ENCODE results near the gene ART5.
"Not testable (repeated sequence)": the region's sequence is repeated elsewhere in the genome, so short reads cannot be mapped to it uniquely, and the experiment has no call there.

The ART5 gene

DNA sequence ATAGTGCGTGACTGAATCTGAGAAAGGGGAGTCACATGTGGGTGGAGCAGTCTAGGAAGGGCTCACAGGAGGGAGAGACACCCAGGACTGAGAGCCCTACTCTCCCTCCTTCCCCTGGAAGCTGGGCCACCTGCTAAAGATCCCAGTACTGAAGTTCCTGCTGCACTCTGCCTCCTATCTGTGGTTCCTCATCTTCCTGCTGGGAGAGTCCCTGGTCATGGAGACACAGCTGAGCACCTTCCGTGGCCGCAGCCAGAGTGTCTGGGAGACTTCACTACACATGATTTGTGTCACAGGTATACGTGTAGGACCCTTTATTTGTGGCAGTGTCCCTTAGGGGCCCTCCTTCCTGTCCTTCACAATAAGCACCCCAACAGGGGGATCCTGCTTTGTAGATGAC, 19.3 kb downstream of the ART5 start:
- Mint-ChIP-seq H3K27ac (no peak overlapping the region), H3K9me3 (no peaks in the 10 kb centered on the region), H3K27me3 (peaks cover 14% of the 10 kb centered on the region), H3K4me1 (ENCODE audit: low read depth) (peaks cover 21% of the 10 kb centered on the region), H3K36me3 (ENCODE audit: low read depth) (no peaks in the 10 kb centered on the region), H3K4me3 (no peak overlapping the region)
- intact Hi-C loops (cut with micrococcal nuclease), result no loop called here

- Mint-ChIP-seq H3K9me3 (no peaks in the 10 kb centered on the region), H3K4me3 (no peak overlapping the region), H3K4me1 (ENCODE audit: low read depth) (peaks cover 34% of the 10 kb centered on the region), H3K36me3 (ENCODE audit: low read depth) (no peaks in the 10 kb centered on the region), H3K27ac (no peak overlapping the region), H3K27me3 (peaks cover 20% of the 10 kb centered on the region)
- intact Hi-C loops (cut with micrococcal nuclease), result no loop called here
Measured at GRCh38 chr11:3617990-3618389, 23.8 kb downstream of the ART5 start.

DNA sequence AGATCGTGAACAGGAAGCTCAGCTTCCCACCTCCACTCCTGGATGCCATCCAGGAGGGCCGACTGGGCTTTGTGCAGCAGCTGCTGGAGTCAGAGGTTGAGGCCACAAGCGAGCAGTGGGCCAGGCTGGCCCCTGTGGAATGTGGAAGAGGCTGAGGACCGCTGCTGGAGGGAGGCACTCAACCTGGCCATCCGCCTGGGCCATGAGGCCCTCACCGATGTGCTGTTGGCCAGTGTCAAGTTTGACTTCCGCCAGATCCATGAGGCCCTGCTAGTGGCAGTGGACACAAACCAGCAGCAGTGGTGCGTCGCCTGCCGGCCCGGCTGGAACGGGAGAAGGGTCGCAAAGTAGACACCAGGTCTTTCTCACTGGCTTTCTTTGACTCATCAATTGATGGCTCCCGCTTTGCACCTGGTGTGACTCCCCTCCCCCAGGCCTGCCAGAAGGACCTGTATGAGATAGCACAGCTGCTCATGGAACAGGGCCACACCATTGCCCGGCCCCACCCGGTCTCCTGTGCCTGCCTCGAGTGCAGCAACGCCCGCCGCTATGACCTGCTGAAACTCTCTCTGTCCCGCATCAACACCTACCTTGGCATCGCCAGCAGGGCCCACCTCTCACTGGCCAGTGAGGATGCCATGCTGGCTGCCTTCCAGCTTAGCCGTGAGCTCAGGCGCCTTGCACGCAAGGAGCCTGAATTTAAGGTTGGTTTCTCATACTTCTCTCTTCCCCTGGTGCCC, 24.9 kb downstream of the ART5 start:
- no peaks in the 10 kb centered on the region for H3K36me3 Mint-ChIP-seq (ENCODE audit: low read depth)
- H3K9me3 Mint-ChIP-seq, result no peaks in the 10 kb centered on the region
- H3K27me3 Mint-ChIP-seq, result peaks cover 20% of the 10 kb centered on the region
- H3K4me3 Mint-ChIP-seq, result no peak overlapping the region
- H3K4me1 Mint-ChIP-seq (ENCODE audit: low read depth), result peaks cover 27% of the 10 kb centered on the region
- H3K27ac Mint-ChIP-seq, result peak overlapping the region; percentile 84
- intact Hi-C loops (cut with micrococcal nuclease), result no loop called here

- Mint-ChIP-seq H3K4me1 (ENCODE audit: low read depth) (peaks cover 27% of the 10 kb centered on the region), H3K36me3 (ENCODE audit: low read depth) (no peaks in the 10 kb centered on the region), H3K4me3 (no peak overlapping the region), H3K9me3 (no peaks in the 10 kb centered on the region), H3K27ac (peak overlapping the region; percentile 84), H3K27me3 (peaks cover 20% of the 10 kb centered on the region)
- intact Hi-C loops (cut with micrococcal nuclease), result no loop called here
Measured at GRCh38 chr11:3615998-3616397, 25.8 kb downstream of the ART5 start.

DNA sequence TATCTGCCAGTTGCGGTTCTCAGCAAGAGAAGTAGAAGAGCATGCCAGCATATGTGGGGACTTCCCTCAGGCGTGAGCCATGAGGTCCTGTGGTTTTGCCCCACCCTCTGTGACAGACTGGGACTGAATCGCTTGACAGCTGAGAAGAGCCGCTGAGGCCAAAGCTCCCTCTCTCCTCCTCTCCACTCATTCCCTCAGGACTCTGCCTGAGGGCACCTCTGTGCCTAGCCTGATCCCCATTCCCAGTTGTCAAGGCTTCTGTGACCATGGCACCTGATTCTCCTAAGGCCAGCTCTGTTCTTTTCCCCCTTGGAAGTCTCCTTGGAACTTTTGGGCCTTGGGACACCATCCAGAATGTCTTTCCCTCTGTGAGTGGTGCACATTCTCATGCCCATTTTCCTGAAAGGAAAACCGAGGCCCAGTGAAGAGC, 27.0 kb downstream of the ART5 start:
- Mint-ChIP-seq H3K4me1 (ENCODE audit: low read depth) (peaks cover 27% of the 10 kb centered on the region), H3K9me3 (no peaks in the 10 kb centered on the region), H3K4me3 (peak overlapping the region; percentile 58), H3K36me3 (ENCODE audit: low read depth) (no peaks in the 10 kb centered on the region), H3K27ac (peak overlapping the region; percentile 84), H3K27me3 (peaks cover 17% of the 10 kb centered on the region)
- intact Hi-C loops (cut with micrococcal nuclease), result no loop called here

- Mint-ChIP-seq H3K27ac (peak overlapping the region; percentile 84), H3K27me3 (peaks cover 17% of the 10 kb centered on the region), H3K4me3 (peak overlapping the region; percentile 58), H3K36me3 (ENCODE audit: low read depth) (no peaks in the 10 kb centered on the region), H3K4me1 (ENCODE audit: low read depth) (peaks cover 27% of the 10 kb centered on the region), H3K9me3 (no peaks in the 10 kb centered on the region)
- intact Hi-C loops (cut with micrococcal nuclease), result no loop called here
Measured at GRCh38 chr11:3613998-3614741, 27.6 kb downstream of the ART5 start.

- intact Hi-C loops (cut with micrococcal nuclease), result no loop called here
Measured at GRCh38 chr11:3611976-3612678, 29.7 kb downstream of the ART5 start.

GRCh38 chr11:3610846-3611245, 30.9 kb downstream of the ART5 start:
- H3K36me3 Mint-ChIP-seq (ENCODE audit: low read depth), result no peaks in the 10 kb centered on the region
- peaks cover 6% of the 10 kb centered on the region for H3K27me3 Mint-ChIP-seq
- H3K27ac Mint-ChIP-seq, result no peak overlapping the region
- H3K4me3 Mint-ChIP-seq, result no peak overlapping the region
- intact Hi-C loops (cut with micrococcal nuclease), result no loop called here
- peaks cover 23% of the 10 kb centered on the region for H3K4me1 Mint-ChIP-seq (ENCODE audit: low read depth)
- no peaks in the 10 kb centered on the region for H3K9me3 Mint-ChIP-seq

More at GRCh38 chr11:3611976-3612678, 29.7 kb downstream of the ART5 start:
- Mint-ChIP-seq H3K4me3 (no peak overlapping the region), H3K36me3 (ENCODE audit: low read depth) (no peaks in the 10 kb centered on the region), H3K9me3 (no peaks in the 10 kb centered on the region), H3K27me3 (peaks cover 11% of the 10 kb centered on the region), H3K4me1 (ENCODE audit: low read depth) (peaks cover 27% of the 10 kb centered on the region), H3K27ac (no peak overlapping the region)

- Mint-ChIP-seq H3K27me3 (peaks cover 2% of the 10 kb centered on the region), H3K36me3 (ENCODE audit: low read depth) (no peaks in the 10 kb centered on the region), H3K4me1 (ENCODE audit: low read depth) (peaks cover 11% of the 10 kb centered on the region), H3K27ac (no peak overlapping the region), H3K4me3 (no peak overlapping the region), H3K9me3 (no peaks in the 10 kb centered on the region)
- intact Hi-C loops (cut with micrococcal nuclease), result no loop called here
Measured at GRCh38 chr11:3609416-3610265, 32.2 kb downstream of the ART5 start.

GRCh38 chr11:3605771-3606203, 36.0 kb downstream of the ART5 start:
- intact Hi-C loops (cut with micrococcal nuclease), result no loop called here
- peaks cover 2% of the 10 kb centered on the region for H3K27me3 Mint-ChIP-seq
- no peaks in the 10 kb centered on the region for H3K9me3 Mint-ChIP-seq
- H3K4me1 Mint-ChIP-seq (ENCODE audit: low read depth), result no peaks in the 10 kb centered on the region
- no peak overlapping the region for H3K4me3 Mint-ChIP-seq
- H3K36me3 Mint-ChIP-seq (ENCODE audit: low read depth), result no peaks in the 10 kb centered on the region
- H3K27ac Mint-ChIP-seq, result no peak overlapping the region

DNA sequence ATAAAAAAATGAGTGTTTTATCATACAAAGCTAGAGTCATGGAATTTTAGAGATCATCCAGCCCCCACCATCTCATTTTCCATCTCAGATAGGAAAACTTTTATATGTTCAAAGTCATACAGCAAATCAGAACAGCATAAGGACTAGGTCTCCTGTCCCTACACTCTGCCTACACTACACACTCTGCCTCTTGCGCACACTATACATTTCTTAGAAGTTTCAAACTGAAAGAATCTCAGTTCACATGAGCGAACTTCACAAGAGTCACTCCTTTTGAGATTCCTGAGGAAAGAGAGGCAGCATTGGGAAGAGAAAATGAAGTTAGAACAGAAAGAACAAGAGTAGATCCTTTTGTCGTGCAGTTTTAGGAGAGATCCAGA, 36.5 kb downstream of the ART5 start:
- no peaks in the 10 kb centered on the region for H3K9me3 Mint-ChIP-seq
- no peaks in the 10 kb centered on the region for H3K36me3 Mint-ChIP-seq (ENCODE audit: low read depth)
- H3K4me3 Mint-ChIP-seq, result no peak overlapping the region
- no peaks in the 10 kb centered on the region for H3K4me1 Mint-ChIP-seq (ENCODE audit: low read depth)
- intact Hi-C loops (cut with micrococcal nuclease), result no loop called here
- H3K27me3 Mint-ChIP-seq, result peaks cover 2% of the 10 kb centered on the region
- no peak overlapping the region for H3K27ac Mint-ChIP-seq

GRCh38 chr11:3604167-3604566, 37.6 kb downstream of the ART5 start:
- H3K4me3 Mint-ChIP-seq, result no peak overlapping the region
- peaks cover 2% of the 10 kb centered on the region for H3K27me3 Mint-ChIP-seq
- H3K36me3 Mint-ChIP-seq (ENCODE audit: low read depth), result no peaks in the 10 kb centered on the region
- H3K27ac Mint-ChIP-seq, result no peak overlapping the region
- intact Hi-C loops (cut with micrococcal nuclease), result no loop called here
- H3K9me3 Mint-ChIP-seq, result no peaks in the 10 kb centered on the region
- no peaks in the 10 kb centered on the region for H3K4me1 Mint-ChIP-seq (ENCODE audit: low read depth)

- intact Hi-C loops (cut with micrococcal nuclease); H3K4me3 Mint-ChIP-seq; H3K27ac Mint-ChIP-seq; H3K4me1 Mint-ChIP-seq (ENCODE audit: low read depth); H3K27me3 Mint-ChIP-seq; H3K9me3 Mint-ChIP-seq; H3K36me3 Mint-ChIP-seq (ENCODE audit: low read depth): not testable (repeated sequence)
Measured at GRCh38 chr11:3600201-3600600, 41.6 kb downstream of the ART5 start.
